Subcutaneous abdominal adipose tissue (tissue), 5 donors: ENCODE data around the gene LPAR1.

Experiments used
- H3K27ac ChIP-seq: one replicate; pipeline ENCODE4 v1.7.0; 2013; ENCODE audit warnings: low read depth, mild to moderate bottlenecking, inconsistent platforms, low read length, moderate library complexity
- H3K27me3 ChIP-seq, 5 donors: one replicate each; pipeline ENCODE4 v1.7.0; 2013; ENCODE audit warnings: low read length in 5 of 5, inconsistent platforms in 1 of 5; ENCODE audit not compliant: control insufficient read depth in 5 of 5, insufficient read depth in 4 of 5
- H3K36me3 ChIP-seq, 5 donors: one replicate each; pipeline ENCODE4 v1.7.0; 2013; ENCODE audit warnings: low read length in 5 of 5; ENCODE audit not compliant: control insufficient read depth in 5 of 5, insufficient read depth in 5 of 5
- H3K4me1 ChIP-seq, 5 donors: one replicate each; pipeline ENCODE4 v1.7.0; 2013; ENCODE audit warnings: low read length in 5 of 5, mild to moderate bottlenecking in 3 of 5, moderate library complexity in 1 of 5; ENCODE audit not compliant: control insufficient read depth in 5 of 5, insufficient read depth in 5 of 5
- H3K4me3 ChIP-seq, 5 donors: one replicate each; pipeline ENCODE4 v1.7.0; 2013; ENCODE audit warnings: low read length in 5 of 5, low read depth in 1 of 5
- H3K9ac ChIP-seq, 5 donors: one replicate each; pipeline ENCODE4 v1.7.0; 2013; ENCODE audit warnings: low read length in 5 of 5, mild to moderate bottlenecking in 4 of 5, moderate library complexity in 3 of 5
- H3K9me3 ChIP-seq, 5 donors: one replicate each; pipeline ENCODE4 v1.7.0; 2013; ENCODE audit warnings: low read length in 5 of 5; ENCODE audit not compliant: control insufficient read depth in 5 of 5
- donor health status: healthy.
- donor health status: healthy.
- donor health status: healthy.
- donor health status: healthy.
- donor health status: healthy.

LPAR1 gene

GRCh38 chr9:110936237-110936636 lies 102.0 kb downstream of the LPAR1 start:
- H3K27ac ChIP-seq, result no peak overlapping the region
- no peak overlapping the region for H3K4me3 ChIP-seq
- H3K9me3 ChIP-seq, result no peaks in the 10 kb centered on the region
- H3K27me3 ChIP-seq, result peaks cover 0 to 3% (median 0%) of the 10 kb centered on the region in 5 donors
- no peak overlapping the region for H3K9ac ChIP-seq
- peaks cover 0 to 3% (median 0%) of the 10 kb centered on the region in 5 donors for H3K36me3 ChIP-seq
- peaks cover 0 to 9% (median 3%) of the 10 kb centered on the region in 5 donors for H3K4me1 ChIP-seq

DNA sequence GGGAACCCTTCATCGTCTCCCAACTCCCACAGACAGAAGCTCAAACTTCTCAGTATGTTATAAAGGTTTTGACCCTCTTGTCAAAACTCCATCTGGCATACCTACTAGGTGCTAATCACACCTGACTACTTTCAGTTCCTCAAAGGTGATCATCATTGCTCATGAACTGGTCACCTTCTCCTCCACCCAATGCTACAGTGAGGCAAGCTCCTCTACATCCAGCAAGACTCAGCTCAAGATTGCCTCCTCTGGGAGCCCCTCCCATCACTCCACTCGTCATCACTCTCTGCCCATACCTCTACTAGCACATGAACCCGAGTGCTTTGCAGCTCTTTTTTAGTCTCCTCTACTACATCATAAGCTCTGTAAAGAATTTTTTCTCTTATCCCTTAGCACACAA lies 102.4 kb downstream of the LPAR1 start:
- H3K4me1 ChIP-seq, result peaks cover 0 to 9% (median 3%) of the 10 kb centered on the region in 5 donors
- H3K36me3 ChIP-seq, result no peaks in the 10 kb centered on the region
- H3K9me3 ChIP-seq, result no peaks in the 10 kb centered on the region
- peaks cover 0 to 3% (median 0%) of the 10 kb centered on the region in 5 donors for H3K27me3 ChIP-seq
- H3K27ac ChIP-seq, result no peak overlapping the region
- H3K9ac ChIP-seq, result no peak overlapping the region
- no peak overlapping the region for H3K4me3 ChIP-seq

DNA sequence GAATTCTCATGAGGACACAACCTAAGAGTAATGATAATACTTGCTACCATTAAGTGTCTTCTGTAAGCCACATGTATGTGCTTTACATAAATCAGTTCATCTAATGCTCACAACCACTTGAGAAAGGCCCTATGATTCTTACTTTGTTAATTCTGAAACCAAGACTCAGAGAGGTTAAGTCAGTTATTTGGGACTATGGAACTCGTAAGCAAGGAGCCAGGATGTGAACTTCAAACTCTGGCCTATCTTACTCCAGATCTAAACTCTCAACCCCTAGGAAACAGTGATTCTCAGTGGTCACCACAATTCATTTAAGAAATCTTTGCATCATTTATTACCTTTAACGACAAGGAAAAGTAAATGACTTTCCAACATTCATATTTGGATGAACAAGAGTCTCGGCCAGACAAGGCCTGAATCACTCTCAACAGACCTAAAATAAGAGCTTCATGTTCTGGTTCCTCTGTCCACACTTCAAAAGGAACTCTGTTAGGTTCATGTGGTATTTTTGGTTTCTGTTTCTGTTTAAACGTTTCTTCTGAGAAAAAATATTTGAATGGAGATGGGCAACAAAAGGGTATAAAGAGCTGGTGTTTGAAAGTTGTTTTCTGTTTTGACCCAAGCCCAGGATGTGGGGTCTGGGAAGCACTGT lies 104.8 kb downstream of the LPAR1 start:
- Histone ChIP-seq H3K9me3 (no peaks in the 10 kb centered on the region), H3K27me3 (peaks cover 0 to 3% (median 0%) of the 10 kb centered on the region in 5 donors), H3K27ac (no peak overlapping the region), H3K4me3 (no peak overlapping the region), H3K4me1 (peaks cover 0 to 5% (median 3%) of the 10 kb centered on the region in 5 donors), H3K36me3 (no peaks in the 10 kb centered on the region), H3K9ac (no peak overlapping the region)

DNA sequence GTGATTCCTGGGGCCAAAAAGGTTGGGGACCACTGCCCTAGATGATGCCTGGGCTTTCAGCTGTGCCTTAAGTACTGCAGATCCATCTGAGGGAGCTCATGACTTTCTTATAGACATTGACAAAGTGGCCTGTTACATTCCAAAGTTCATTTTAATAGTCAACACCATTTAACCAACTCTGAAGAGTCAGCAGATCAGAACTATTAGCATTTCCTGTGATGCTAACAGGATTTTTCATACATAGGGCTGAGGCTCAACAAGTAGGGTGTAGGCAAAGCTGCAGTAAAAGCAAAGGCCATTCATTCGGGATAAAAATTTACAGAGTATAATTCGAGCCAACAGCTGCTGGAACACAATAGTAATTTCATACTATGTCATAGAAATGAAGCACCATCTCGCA lies 105.4 kb downstream of the LPAR1 start:
- no peak overlapping the region for H3K9ac ChIP-seq
- no peak overlapping the region for H3K27ac ChIP-seq
- no peaks in the 10 kb centered on the region for H3K36me3 ChIP-seq
- H3K27me3 ChIP-seq, result peaks cover 0 to 3% (median 0%) of the 10 kb centered on the region in 5 donors
- H3K4me3 ChIP-seq, result no peak overlapping the region
- H3K4me1 ChIP-seq, result peaks cover 0 to 5% (median 3%) of the 10 kb centered on the region in 5 donors
- H3K9me3 ChIP-seq, result no peaks in the 10 kb centered on the region

DNA sequence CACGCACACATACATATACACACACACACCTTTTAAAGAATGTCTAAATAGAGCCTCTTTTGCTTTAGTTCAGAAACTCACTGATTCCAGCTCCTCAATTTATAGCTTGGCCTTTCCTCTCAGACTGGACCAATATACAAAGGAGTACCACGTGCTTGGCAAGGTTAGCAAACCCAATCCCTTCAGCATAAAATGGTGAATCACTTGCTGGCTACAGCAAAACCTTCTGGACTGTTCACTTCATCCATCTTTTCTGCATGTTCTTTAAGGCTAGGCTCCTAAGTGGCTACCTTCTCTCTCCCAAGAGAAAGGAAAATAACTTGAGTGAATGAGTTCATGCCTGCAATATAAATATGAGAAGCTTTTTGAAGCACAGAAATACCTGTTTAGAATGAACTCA lies 109.7 kb downstream of the LPAR1 start:
- Histone ChIP-seq H3K9me3 (no peaks in the 10 kb centered on the region), H3K27ac (no peak overlapping the region), H3K4me1 (no peaks in the 10 kb centered on the region), H3K36me3 (no peaks in the 10 kb centered on the region), H3K4me3 (no peak overlapping the region), H3K27me3 (no peaks in the 10 kb centered on the region), H3K9ac (no peak overlapping the region)

- Histone ChIP-seq H3K4me1 (no peaks in the 10 kb centered on the region), H3K9ac (no peak overlapping the region), H3K4me3 (no peak overlapping the region), H3K9me3 (no peaks in the 10 kb centered on the region), H3K36me3 (no peaks in the 10 kb centered on the region), H3K27ac (no peak overlapping the region), H3K27me3 (no peaks in the 10 kb centered on the region)
These were observed 111.3 kb downstream of the LPAR1 start for GRCh38 chr9:110926828-110927487.

DNA sequence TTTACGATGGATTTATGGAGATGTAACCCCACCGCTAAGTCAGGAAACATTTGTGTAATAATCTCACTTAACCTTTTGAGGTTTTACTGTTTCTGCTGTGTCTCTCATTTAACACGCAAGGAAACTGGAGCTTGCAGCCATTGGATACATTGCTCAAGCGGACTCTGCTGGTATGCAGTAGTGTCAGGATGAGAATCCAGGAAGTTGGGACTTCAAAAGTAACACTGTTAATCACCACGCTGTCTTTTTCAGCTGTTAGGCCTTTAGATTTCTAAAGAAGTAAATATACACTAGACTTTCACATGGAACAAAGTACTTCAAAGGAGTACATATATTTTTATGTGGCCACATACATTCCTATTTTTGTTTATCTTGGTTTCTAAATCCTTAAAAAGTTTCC lies 114.7 kb downstream of the LPAR1 start:
- H3K27ac ChIP-seq, result no peak overlapping the region
- H3K36me3 ChIP-seq, result no peaks in the 10 kb centered on the region
- peaks cover 0 to 6% (median 2%) of the 10 kb centered on the region in 5 donors for H3K9me3 ChIP-seq
- no peaks in the 10 kb centered on the region for H3K27me3 ChIP-seq
- peaks cover 0 to 11% (median 8%) of the 10 kb centered on the region in 5 donors for H3K4me1 ChIP-seq
- H3K9ac ChIP-seq, result no peak overlapping the region
- H3K4me3 ChIP-seq, result no peak overlapping the region

DNA sequence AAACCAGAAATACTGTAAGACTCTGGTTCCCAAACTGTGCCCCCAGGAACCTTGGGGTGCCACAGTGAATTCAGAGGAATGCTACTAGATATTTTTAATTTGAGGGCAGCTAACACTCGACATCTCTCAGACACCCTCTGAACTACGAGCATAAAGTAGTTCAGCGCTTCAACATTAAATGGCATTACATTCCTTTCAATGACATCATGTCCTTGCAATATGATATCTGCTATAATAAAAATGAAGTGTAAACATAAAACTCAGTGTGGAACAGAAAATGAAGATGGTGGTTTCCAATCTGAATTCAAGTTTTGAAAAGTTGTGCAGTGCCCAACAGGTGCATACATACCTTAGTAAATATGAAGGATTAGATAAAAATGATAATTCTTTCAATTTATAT lies 116.1 kb downstream of the LPAR1 start:
- Histone ChIP-seq H3K9me3 (peaks cover 0 to 6% (median 2%) of the 10 kb centered on the region in 5 donors), H3K36me3 (no peaks in the 10 kb centered on the region), H3K4me1 (peaks cover 0 to 11% (median 8%) of the 10 kb centered on the region in 5 donors), H3K27me3 (no peaks in the 10 kb centered on the region), H3K4me3 (no peak overlapping the region), H3K27ac (no peak overlapping the region), H3K9ac (no peak overlapping the region)

DNA sequence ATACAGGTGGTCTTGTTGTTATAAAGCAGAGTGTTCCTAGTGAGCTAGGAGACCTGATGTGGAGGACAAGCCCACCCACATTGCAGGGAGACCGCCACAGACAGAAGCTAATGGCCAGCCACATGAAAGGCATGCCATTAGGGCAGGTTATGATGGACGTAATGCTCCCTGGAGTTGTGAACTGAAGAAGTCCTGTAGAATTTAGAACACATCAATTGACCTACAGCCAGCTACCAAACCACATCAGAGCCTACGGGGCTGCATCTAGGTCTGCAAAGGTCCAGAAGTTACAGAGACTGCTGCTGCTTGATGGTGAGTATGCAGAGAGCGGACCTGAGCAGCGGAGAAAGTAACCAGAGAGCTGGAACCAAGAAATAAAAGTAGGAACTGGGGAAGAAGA lies 116.6 kb downstream of the LPAR1 start:
- Histone ChIP-seq H3K4me1 (peaks cover 0 to 11% (median 8%) of the 10 kb centered on the region in 5 donors), H3K36me3 (no peaks in the 10 kb centered on the region), H3K27ac (no peak overlapping the region), H3K9ac (no peak overlapping the region), H3K9me3 (peaks cover 0 to 6% (median 2%) of the 10 kb centered on the region in 5 donors), H3K4me3 (no peak overlapping the region), H3K27me3 (no peaks in the 10 kb centered on the region)

DNA sequence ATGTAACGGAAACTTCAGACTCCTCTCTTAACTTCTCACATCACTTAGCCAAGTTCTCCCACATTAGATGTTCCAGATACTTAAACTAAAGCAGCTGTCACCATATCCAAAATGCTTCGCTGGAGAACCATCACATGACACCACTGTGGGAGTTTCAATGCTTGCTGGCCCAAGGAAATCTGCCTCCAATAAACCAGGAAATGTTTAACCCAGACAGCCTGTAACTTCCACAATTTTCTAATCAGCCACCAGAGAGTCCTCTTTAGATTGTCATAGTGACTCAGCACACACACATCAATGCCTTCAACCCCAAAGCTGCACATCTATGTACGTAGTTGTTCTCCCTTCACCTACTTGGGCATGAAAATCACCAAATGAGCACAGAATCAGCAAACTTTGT lies 118.7 kb downstream of the LPAR1 start:
- peaks cover 0 to 11% (median 8%) of the 10 kb centered on the region in 5 donors for H3K4me1 ChIP-seq
- peaks cover 0 to 6% (median 2%) of the 10 kb centered on the region in 5 donors for H3K9me3 ChIP-seq
- H3K36me3 ChIP-seq, result no peaks in the 10 kb centered on the region
- peak overlapping the region; percentile 51 for H3K27ac ChIP-seq
- peak overlapping the region in 1 of 5 donors; percentile 13 for H3K4me3 ChIP-seq
- H3K27me3 ChIP-seq, result no peaks in the 10 kb centered on the region
- no peak overlapping the region for H3K9ac ChIP-seq
